Retinal pigment epithelial cell (primary cell): ENCODE results near the gene FASTK.

Experiments
- DNase-seq: peaks from one replicate; pipeline ENCODE4 v3.0.0-alpha.2; 2010; ENCODE audit warnings: low read depth
- H3K4me3 ChIP-seq: 2 replicates; pipeline ENCODE4 v1.5.1; 2011; ENCODE audit warnings: mild to moderate bottlenecking, low read length, control low read depth, moderate library complexity
- CTCF ChIP-seq: conservative IDR thresholded peaks from 2 replicates; pipeline ENCODE4 v1.5.1; 2011; ENCODE audit warnings: low read depth, low read length, control low read depth, inconsistent platforms

The FASTK gene

GRCh38 chr7:151078233-151079040, 2.2 kb downstream of the FASTK start:
- DNase-seq: no peak
- TF ChIP-seq CTCF: no peak
- no peak overlapping the region for H3K4me3 ChIP-seq

GRCh38 chr7:151077705-151078232, 2.8 kb downstream of the FASTK start:
- no peak for DNase-seq
- TF ChIP-seq CTCF: no peak
- H3K4me3 ChIP-seq: no peak overlapping the region

- peak; percentile 55 for TF ChIP-seq CTCF
- DNase-seq: no peak
Observed at GRCh38 chr7:151076863-151077704, 3.5 kb downstream of the FASTK start.

GRCh38 chr7:151075978-151076426, 4.6 kb downstream of the FASTK start:
- no peak for DNase-seq
- H3K4me3 ChIP-seq: no peak overlapping the region
- TF ChIP-seq CTCF: no peak

More at GRCh38 chr7:151076863-151077704, 3.5 kb downstream of the FASTK start:
- no peak overlapping the region for H3K4me3 ChIP-seq

- no peak for TF ChIP-seq CTCF
- no peak overlapping the region for H3K4me3 ChIP-seq
- no peak for DNase-seq
Observed at GRCh38 chr7:151075662-151075971, 5.0 kb downstream of the FASTK start.

- no peak for TF ChIP-seq CTCF
Observed at GRCh38 chr7:151074817-151075661, 5.6 kb downstream of the FASTK start.

More at GRCh38 chr7:151074817-151075661, 5.6 kb downstream of the FASTK start:
- H3K4me3 ChIP-seq: no peak overlapping the region
- DNase-seq: no peak
